ENCODE data around the gene IKZF5. TPM values are rescaled to one million over a fixed set of nuclear protein-coding genes. Genes with fewer than 3 reads are reported as not detected.

Gene IKZF5
- total and polyA plus RNA-seq, 8 donors, result 3.5 to 18.5 (median 9.0) TPM

DNA sequence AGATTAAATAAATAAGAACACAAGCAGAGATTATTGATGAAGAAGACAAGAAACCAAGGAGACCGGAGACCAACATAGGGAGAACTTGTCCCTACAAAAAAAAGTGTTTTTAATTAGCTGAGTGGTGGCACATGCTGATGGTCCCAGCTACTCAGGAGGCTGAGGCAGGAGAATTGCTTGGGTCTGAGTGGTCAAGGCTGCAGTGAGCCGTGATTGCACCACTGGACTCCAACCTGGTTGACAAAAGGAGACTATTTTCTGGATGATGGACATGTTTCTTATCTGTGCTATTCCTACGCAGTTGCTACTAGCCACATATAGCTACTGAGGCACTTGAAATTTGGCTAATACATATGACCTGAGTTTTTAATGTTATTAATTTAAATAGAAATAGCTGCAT is 9.7 kb downstream of the IKZF5 start:
- Histone ChIP-seq H3K4me3 (no peak overlapping the region), H3K36me3 (peaks cover 12 to 46% (median 43%) of the 10 kb centered on the region in 4 donors), H3K9me3 (no peaks in the 10 kb centered on the region), H3K4me1 (peaks cover 0 to 43% (median 24%) of the 10 kb centered on the region in 4 donors), H3K27ac (no peak overlapping the region), H3K27me3 (no peaks in the 10 kb centered on the region)
- intact Hi-C loops (cut with DNase I; ENCODE audit: low total_unique reads), result no loop called here
- DNase-seq, result no peak
- TF ChIP-seq POLR2A (IDR thresholded peaks at IDR 0.05) (no peak), EP300 (IDR thresholded peaks at IDR 0.05) (no peak), POLR2AphosphoS5 (IDR thresholded peaks at IDR 0.05) (no peak)
- TF ChIP-seq, protein P1, sequence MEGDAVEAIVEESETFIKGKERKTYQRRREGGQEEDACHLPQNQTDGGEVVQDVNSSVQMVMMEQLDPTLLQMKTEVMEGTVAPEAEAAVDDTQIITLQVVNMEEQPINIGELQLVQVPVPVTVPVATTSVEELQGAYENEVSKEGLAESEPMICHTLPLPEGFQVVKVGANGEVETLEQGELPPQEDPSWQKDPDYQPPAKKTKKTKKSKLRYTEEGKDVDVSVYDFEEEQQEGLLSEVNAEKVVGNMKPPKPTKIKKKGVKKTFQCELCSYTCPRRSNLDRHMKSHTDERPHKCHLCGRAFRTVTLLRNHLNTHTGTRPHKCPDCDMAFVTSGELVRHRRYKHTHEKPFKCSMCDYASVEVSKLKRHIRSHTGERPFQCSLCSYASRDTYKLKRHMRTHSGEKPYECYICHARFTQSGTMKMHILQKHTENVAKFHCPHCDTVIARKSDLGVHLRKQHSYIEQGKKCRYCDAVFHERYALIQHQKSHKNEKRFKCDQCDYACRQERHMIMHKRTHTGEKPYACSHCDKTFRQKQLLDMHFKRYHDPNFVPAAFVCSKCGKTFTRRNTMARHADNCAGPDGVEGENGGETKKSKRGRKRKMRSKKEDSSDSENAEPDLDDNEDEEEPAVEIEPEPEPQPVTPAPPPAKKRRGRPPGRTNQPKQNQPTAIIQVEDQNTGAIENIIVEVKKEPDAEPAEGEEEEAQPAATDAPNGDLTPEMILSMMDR (IDR thresholded peaks at IDR 0.05), result no peak
- WGBS, 5 donors, result 90 to 98% (median 98%) methylated on average over 3 of the region's 3 CpGs

DNA sequence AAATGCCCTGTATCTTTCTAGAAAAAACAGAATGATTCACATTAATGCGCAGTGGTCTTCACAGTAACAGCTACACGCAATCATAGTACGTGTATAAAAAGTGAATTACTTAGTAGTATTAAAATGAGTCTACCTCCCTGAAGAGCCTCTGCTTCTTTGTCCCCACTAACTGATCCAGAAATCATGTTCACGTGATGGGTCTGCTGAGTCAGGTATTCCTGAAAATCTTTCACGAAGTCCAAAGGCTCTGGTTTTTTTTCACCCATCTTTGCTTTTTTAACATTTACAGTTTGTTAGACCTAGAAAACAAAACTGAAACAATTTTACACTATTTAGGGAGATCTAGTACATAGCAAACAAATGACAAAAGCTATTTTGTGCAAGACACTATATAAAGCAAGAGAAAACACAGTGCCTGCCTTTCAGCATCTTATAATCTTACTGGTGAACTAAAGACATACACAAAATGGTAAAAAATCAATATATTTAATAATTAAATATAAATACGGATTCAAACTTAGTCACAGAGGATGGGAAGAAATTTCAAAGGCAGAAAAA is 10.2 kb downstream of the IKZF5 start:
- intact Hi-C loops (cut with DNase I; ENCODE audit: low total_unique reads), result no loop called here
- H3K9me3 ChIP-seq, result no peaks in the 10 kb centered on the region
- no peak overlapping the region for H3K27ac ChIP-seq
- peaks cover 0 to 38% (median 22%) of the 10 kb centered on the region in 4 donors for H3K4me1 ChIP-seq
- H3K4me3 ChIP-seq, result no peak overlapping the region
- no peak for DNase-seq
- H3K27me3 ChIP-seq, result no peaks in the 10 kb centered on the region
- WGBS, 5 donors, result 85 to 92% (median 89%) methylated on average over 6 of the region's 6 CpGs
- H3K36me3 ChIP-seq, result peaks cover 16 to 51% (median 48%) of the 10 kb centered on the region in 4 donors
- TF ChIP-seq EP300 (IDR thresholded peaks at IDR 0.05) (no peak), POLR2AphosphoS5 (IDR thresholded peaks at IDR 0.05) (no peak), POLR2A (IDR thresholded peaks at IDR 0.05) (no peak)
- TF ChIP-seq, protein P1 (IDR thresholded peaks at IDR 0.05), result no peak

DNA sequence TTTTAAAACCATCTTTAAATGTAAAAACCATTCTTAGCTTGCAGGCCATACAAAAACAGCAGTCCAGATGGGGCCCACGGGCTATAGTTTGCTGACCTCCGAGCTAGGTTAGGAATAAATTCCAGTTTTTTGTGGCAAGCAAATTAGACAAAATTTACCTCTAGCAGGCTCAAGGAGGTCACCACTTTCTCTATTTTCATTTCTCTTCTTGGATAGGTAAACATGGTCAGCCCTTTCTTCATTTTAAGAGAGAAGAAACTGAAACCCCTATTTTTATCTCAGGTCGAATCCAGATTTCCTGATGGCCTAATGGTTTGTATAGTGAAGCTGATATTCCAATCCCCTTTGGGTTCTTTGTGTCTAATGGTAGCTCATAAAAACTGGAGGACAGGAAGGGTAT is 10.7 kb downstream of the IKZF5 start:
- 75 to 81% (median 79%) methylated on average over 3 of the region's 3 CpGs for WGBS, 5 donors
- peaks cover 16 to 57% (median 51%) of the 10 kb centered on the region in 4 donors for H3K36me3 ChIP-seq
- no peak for TF ChIP-seq POLR2A (IDR thresholded peaks at IDR 0.05)

DNA sequence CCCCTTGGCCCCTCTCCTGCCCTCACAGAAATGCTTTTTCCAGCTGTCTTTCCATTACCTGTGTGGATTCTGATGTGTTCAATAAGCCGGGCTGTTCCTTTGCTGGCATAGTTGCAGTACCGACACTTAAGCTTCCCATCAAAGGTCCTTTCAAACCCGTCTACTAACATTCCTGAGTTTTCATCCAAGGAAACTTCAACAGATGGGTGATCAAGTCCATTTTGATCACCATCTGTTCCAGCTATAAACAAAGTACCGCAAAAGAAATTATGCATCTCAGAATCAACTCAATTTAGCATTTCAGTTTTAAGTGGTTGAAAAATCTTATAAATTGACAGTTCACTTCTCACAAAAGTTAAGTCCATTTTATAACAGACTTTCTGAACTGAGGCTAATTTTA is 12.7 kb downstream of the IKZF5 start:
- no peak for TF ChIP-seq POLR2A (IDR thresholded peaks at IDR 0.05)
- TF ChIP-seq, protein P1 (IDR thresholded peaks at IDR 0.05), result no peak
- TF ChIP-seq POLR2AphosphoS5 (IDR thresholded peaks at IDR 0.05), result no peak
- no peak for TF ChIP-seq EP300 (IDR thresholded peaks at IDR 0.05)
- no peak overlapping the region for H3K4me3 ChIP-seq
- 83 to 90% (median 89%) methylated on average over 4 of the region's 4 CpGs for WGBS, 5 donors
- intact Hi-C loops (cut with DNase I; ENCODE audit: low total_unique reads), result no loop called here
- peaks cover 16 to 73% (median 61%) of the 10 kb centered on the region in 4 donors for H3K36me3 ChIP-seq
- peaks cover 0 to 22% (median 20%) of the 10 kb centered on the region in 4 donors for H3K4me1 ChIP-seq
- DNase-seq, result no peak
- H3K27me3 ChIP-seq, result no peaks in the 10 kb centered on the region
- H3K27ac ChIP-seq, result no peak overlapping the region
- no peaks in the 10 kb centered on the region for H3K9me3 ChIP-seq

More for the DNA sequence above, 10.7 kb downstream of the IKZF5 start:
- Histone ChIP-seq H3K27me3 (no peaks in the 10 kb centered on the region), H3K4me3 (no peak overlapping the region), H3K4me1 (peaks cover 0 to 32% (median 20%) of the 10 kb centered on the region in 4 donors), H3K9me3 (no peaks in the 10 kb centered on the region), H3K27ac (no peak overlapping the region)
- no peak for DNase-seq
- intact Hi-C loops (cut with DNase I; ENCODE audit: low total_unique reads), result no loop called here

DNA sequence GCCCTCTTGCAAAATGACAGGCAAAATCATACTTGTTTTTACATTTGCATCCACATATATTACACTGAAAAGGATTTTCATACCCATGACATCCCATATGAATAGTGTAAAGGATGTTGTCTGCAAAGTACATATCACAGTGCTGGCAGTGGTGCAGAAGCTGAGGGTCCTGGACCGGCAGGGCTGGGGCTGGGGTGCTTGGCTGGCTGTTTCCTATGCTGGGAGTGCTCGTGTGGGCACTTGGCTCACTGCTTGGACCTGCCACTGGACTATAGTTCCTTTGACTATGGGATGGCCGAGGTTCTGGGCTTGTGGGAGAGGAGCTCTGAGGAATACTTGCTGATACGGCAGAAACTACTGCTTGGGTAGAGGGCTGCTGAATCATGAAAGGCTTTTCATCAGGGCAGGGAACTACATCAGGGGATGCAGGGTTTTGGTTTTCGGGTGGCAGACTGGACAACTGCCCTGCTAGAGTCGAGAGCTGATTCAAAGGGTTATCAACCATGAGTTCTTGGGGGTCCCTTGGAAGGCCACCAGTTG is 14.7 kb downstream of the IKZF5 start:
- H3K9me3 ChIP-seq, result no peaks in the 10 kb centered on the region
- intact Hi-C loops (cut with DNase I; ENCODE audit: low total_unique reads), result no loop called here
- 89 to 98% (median 95%) methylated on average over 4 to 6 of the region's 6 CpGs for WGBS, 5 donors

More for the DNA sequence above, 14.7 kb downstream of the IKZF5 start:
- TF ChIP-seq POLR2AphosphoS5 (IDR thresholded peaks at IDR 0.05) (no peak), EP300 (IDR thresholded peaks at IDR 0.05) (no peak), POLR2A (IDR thresholded peaks at IDR 0.05) (no peak)
- TF ChIP-seq, protein P1 (IDR thresholded peaks at IDR 0.05), result no peak
- no peaks in the 10 kb centered on the region for H3K27me3 ChIP-seq
- no peak overlapping the region for H3K4me3 ChIP-seq
- H3K36me3 ChIP-seq, result peaks cover 16 to 83% (median 65%) of the 10 kb centered on the region in 4 donors
- no peak overlapping the region for H3K27ac ChIP-seq
- peaks cover 0 to 9% (median 4%) of the 10 kb centered on the region in 4 donors for H3K4me1 ChIP-seq
- DNase-seq, result no peak
